ENCODE measurements around the gene SCAMP2. TPM values are rescaled to one million over a fixed set of nuclear protein-coding genes. Genes with fewer than 3 reads are reported as not detected.

Gene SCAMP2
- total and polyA plus RNA-seq, 2 experiments from 2014 or later, result 34.7 to 51.3 TPM

- TF ChIP-seq CREB1 (CRISPR knock-in tag; IDR thresholded peaks at IDR 0.05; ENCODE audit: low read depth) (no peak), ZNF462 (CRISPR knock-in tag; IDR thresholded peaks at IDR 0.05) (no peak), EZH2 (IDR thresholded peaks at IDR 0.05; ENCODE audit: low read depth, unreplicated experiment) (no peak), POLR2AphosphoS5 (IDR thresholded peaks at IDR 0.05; ENCODE audit: low read depth) (no peak), JUNB (IDR thresholded peaks at IDR 0.05; ENCODE audit: unreplicated experiment) (no peak), CTCF (conservative IDR thresholded peaks at IDR 0.05; ENCODE audit: low read depth in 2 of 2) (no peak), REST (IDR thresholded peaks at IDR 0.05; ENCODE audit: unreplicated experiment) (no peak), ZNF114 (CRISPR knock-in tag; IDR thresholded peaks at IDR 0.05) (no peak), EZH2phosphoT487 (IDR thresholded peaks at IDR 0.05; ENCODE audit: unreplicated experiment) (no peak)
- peaks cover 77% of the 10 kb centered on the region for H3K36me3 Mint-ChIP-seq (ENCODE audit: low read depth)
- peaks cover 1% of the 10 kb centered on the region; the same call in 1 of the 3 replicates for H3K9me3 Mint-ChIP-seq
- no peak overlapping the region for H3K27ac Mint-ChIP-seq
- Histone ChIP-seq H3K27ac (ENCODE audit: low read depth) (no peak overlapping the region), H3K4me2 (no peak overlapping the region), H3K27me3 (ENCODE audit: insufficient read depth) (no peaks in the 10 kb centered on the region), H4K20me1 (replicated peaks; ENCODE audit: insufficient read depth) (peaks cover 7% of the 10 kb centered on the region; the same call in 1 of the 2 replicates), H3K9me2 (ENCODE audit: insufficient read depth) (no peaks in the 10 kb centered on the region), H2AFZ (no peak overlapping the region), H3F3A (replicated peaks; ENCODE audit: low read depth) (peaks cover 12% of the 10 kb centered on the region; the same call in 1 of the 2 replicates), H3K4me3 (no peak overlapping the region), H3K36me3 (ENCODE audit: insufficient read depth) (peaks cover 24% of the 10 kb centered on the region), H3K4me1 (ENCODE audit: insufficient read depth) (peaks cover 6% of the 10 kb centered on the region), H3K79me2 (replicated peaks; ENCODE audit: insufficient read depth) (peaks cover 13% of the 10 kb centered on the region)
- ATAC-seq (no peak), DNase-seq (ENCODE audit: low spot score) (no peak)
- H3K4me3 Mint-ChIP-seq, result no peak overlapping the region; the same call in 2 of the 3 replicates
- peaks cover 9% of the 10 kb centered on the region for H3K27me3 Mint-ChIP-seq (ENCODE audit: insufficient read depth, low read depth, poor library complexity)
- H3K4me1 Mint-ChIP-seq, result peaks cover 16% of the 10 kb centered on the region
Observed at GRCh38 chr15:74903676-74904075, 30.5 kb upstream of the SCAMP2 start.

Data from GM23338 (cell line).